HEK293 (cell line): ENCODE measurements around the gene NUCKS1.

Experiments used
- CTCF ChIA-PET: fragments of 350-600 bp; formaldehyde crosslinking; extraction: SDS; loops from one replicate; lab custom pipeline; 2021; ENCODE audit warnings: antibody characterized with exemption; lab: Yijun Ruan, JAX
- POLR2A ChIA-PET: fragments of 300-600 bp; formaldehyde crosslinking; extraction: SDS; loops from one replicate; lab custom pipeline; 2020; ENCODE audit warnings: antibody characterized with exemption, inconsistent platforms; lab: Yijun Ruan, JAX
- H3K27ac ChIP-seq: fragments of 200-500 bp; sonication (Bioruptor generic); 2 replicates; pipeline ENCODE4 v1.5.1; 2014; ENCODE audit warnings: low read depth, low read length, control low read depth, inconsistent platforms; ENCODE audit errors: extremely low read depth
- H3K36me3 ChIP-seq, 2 experiments: fragments of 200-500 bp in 1 of 2; sonication (Bioruptor generic) in 1 of 2; 1 replicate in 1 of 2; 2 replicates in 1 of 2; pipeline ENCODE4 v1.5.1; 2014 to 2017; ENCODE audit warnings: inconsistent platforms in 2 of 2, low read length in 2 of 2; ENCODE audit not compliant: control insufficient read depth in 2 of 2, insufficient read depth in 1 of 2
- H3K4me1 ChIP-seq: fragments of 200-500 bp; sonication (Bioruptor generic); 2 replicates; pipeline ENCODE4 v1.5.1; 2014; ENCODE audit warnings: mild to moderate bottlenecking, low read length, inconsistent platforms; ENCODE audit not compliant: control insufficient read depth, insufficient read depth
- H3K4me3 ChIP-seq: 2 replicates; pipeline ENCODE4 v1.5.1; 2011; ENCODE audit warnings: low read depth, mild to moderate bottlenecking, control low read depth, low read length, moderate library complexity
- H3K9me3 ChIP-seq: fragments of 200-500 bp; sonication (Bioruptor generic); 2 replicates; pipeline ENCODE4 v1.5.1; 2014; ENCODE audit warnings: low read depth, low read length, inconsistent platforms; ENCODE audit not compliant: control insufficient read depth, insufficient read depth
- GLIS1 ChIP-seq: fragments of 450-650 bp; formaldehyde crosslinking; IDR thresholded peaks from 2 replicates; pipeline ENCODE4 v1.5.1; 2016; ENCODE audit warnings: missing biosample characterization, missing genetic modification characterization
- HIC1 ChIP-seq: fragments of 450-650 bp; formaldehyde crosslinking; IDR thresholded peaks from 2 replicates; pipeline ENCODE4 v1.5.1; 2016; ENCODE audit warnings: missing biosample characterization, missing genetic modification characterization
- IKZF3 ChIP-seq: fragments of 450-650 bp; IDR thresholded peaks from 2 replicates; pipeline ENCODE4 v1.5.0; 2018; ENCODE audit warnings: missing biosample characterization, mild to moderate bottlenecking, missing genetic modification characterization, moderate library complexity
- KLF9 ChIP-seq: fragments of 450-650 bp; formaldehyde crosslinking; IDR thresholded peaks from 2 replicates; pipeline ENCODE4 v1.5.1; 2016; ENCODE audit warnings: missing biosample characterization, missing genetic modification characterization, low read depth
- MYNN ChIP-seq: fragments of 450-650 bp; formaldehyde crosslinking; IDR thresholded peaks from 2 replicates; pipeline ENCODE4 v1.5.1; 2016; ENCODE audit warnings: missing biosample characterization, missing genetic modification characterization, borderline replicate concordance
- MZF1 ChIP-seq: fragments of 450-650 bp; formaldehyde crosslinking; IDR thresholded peaks from 2 replicates; pipeline ENCODE4 v1.5.1; 2017; ENCODE audit warnings: missing biosample characterization, missing genetic modification characterization, borderline replicate concordance
- RBAK ChIP-seq: fragments of 450-650 bp; formaldehyde crosslinking; IDR thresholded peaks from 2 replicates; pipeline ENCODE4 v1.5.1; 2016; ENCODE audit warnings: missing biosample characterization, missing genetic modification characterization
- SCRT2 ChIP-seq: fragments of 450-650 bp; formaldehyde crosslinking; IDR thresholded peaks from 2 replicates; pipeline ENCODE4 v1.5.1; 2016; ENCODE audit warnings: missing biosample characterization, missing genetic modification characterization
- ZBTB1 ChIP-seq: fragments of 450-650 bp; formaldehyde crosslinking; IDR thresholded peaks from 2 replicates; pipeline ENCODE4 v1.5.1; 2016; ENCODE audit warnings: missing biosample characterization, missing genetic modification characterization
- ZBTB26 ChIP-seq: fragments of 450-650 bp; formaldehyde crosslinking; optimal IDR thresholded peaks from 2 replicates; pipeline ENCODE3; 2016; ENCODE audit warnings: missing biosample characterization, mild to moderate bottlenecking, missing genetic modification characterization
- ZFP41 ChIP-seq: fragments of 450-650 bp; formaldehyde crosslinking; IDR thresholded peaks from 2 replicates; pipeline ENCODE4 v1.5.1; 2016; ENCODE audit warnings: missing biosample characterization, missing genetic modification characterization, borderline replicate concordance
- ZIC2 ChIP-seq: fragments of 450-650 bp; formaldehyde crosslinking; IDR thresholded peaks from 2 replicates; pipeline ENCODE4 v1.5.1; 2016; ENCODE audit warnings: missing biosample characterization, missing genetic modification characterization
- ZNF184 ChIP-seq: fragments of 450-650 bp; IDR thresholded peaks from 2 replicates; pipeline ENCODE4 v1.5.1; 2018; ENCODE audit warnings: missing biosample characterization, mild to moderate bottlenecking, missing genetic modification characterization
- ZNF211 ChIP-seq: fragments of 450-650 bp; formaldehyde crosslinking; IDR thresholded peaks from 2 replicates; pipeline ENCODE4 v1.5.1; 2016; ENCODE audit warnings: low read depth, missing biosample characterization, missing genetic modification characterization
- ZNF24 ChIP-seq: fragments of 450-650 bp; formaldehyde crosslinking; IDR thresholded peaks from 2 replicates; pipeline ENCODE4 v1.5.1; 2016; ENCODE audit warnings: missing biosample characterization, missing genetic modification characterization
- ZNF266 ChIP-seq: fragments of 450-650 bp; formaldehyde crosslinking; IDR thresholded peaks from 2 replicates; pipeline ENCODE4 v1.5.1; 2016; ENCODE audit warnings: missing biosample characterization, missing genetic modification characterization, low read depth
- ZNF324 ChIP-seq: fragments of 450-650 bp; formaldehyde crosslinking; IDR thresholded peaks from 2 replicates; pipeline ENCODE4 v1.5.1; 2016; ENCODE audit warnings: missing biosample characterization, missing genetic modification characterization
- ZNF416 ChIP-seq: fragments of 450-650 bp; formaldehyde crosslinking; IDR thresholded peaks from 2 replicates; pipeline ENCODE4 v1.5.1; 2016; ENCODE audit warnings: missing biosample characterization, missing genetic modification characterization
- ZNF426 ChIP-seq: fragments of 450-650 bp; formaldehyde crosslinking; IDR thresholded peaks from 2 replicates; pipeline ENCODE4 v1.5.1; 2017; ENCODE audit warnings: missing biosample characterization, missing genetic modification characterization, mild to moderate bottlenecking, inconsistent platforms, moderate library complexity
- ZNF560 ChIP-seq: fragments of 450-650 bp; formaldehyde crosslinking; IDR thresholded peaks from 2 replicates; pipeline ENCODE4 v1.5.1; 2017; ENCODE audit warnings: missing biosample characterization, missing genetic modification characterization, borderline replicate concordance
- ZNF658 ChIP-seq: fragments of 450-650 bp; formaldehyde crosslinking; IDR thresholded peaks from 2 replicates; pipeline ENCODE4; 2016; ENCODE audit warnings: missing biosample characterization, missing genetic modification characterization
- ZNF670 ChIP-seq: fragments of 450-650 bp; formaldehyde crosslinking; IDR thresholded peaks from 2 replicates; pipeline ENCODE4 v1.5.1; 2016; ENCODE audit warnings: missing biosample characterization, missing genetic modification characterization, low read depth
- TF ChIP-seq, protein P1 (sequence below): fragments of 450-650 bp; formaldehyde crosslinking; IDR thresholded peaks from 2 replicates; pipeline ENCODE4 v1.5.1; 2016; ENCODE audit warnings: missing biosample characterization, missing genetic modification characterization, low read depth
- TF ChIP-seq, protein P2 (sequence below): fragments of 450-650 bp; formaldehyde crosslinking; IDR thresholded peaks from 2 replicates; pipeline ENCODE4 v1.5.1; 2017; ENCODE audit warnings: missing biosample characterization, missing genetic modification characterization

Gene NUCKS1

DNA sequence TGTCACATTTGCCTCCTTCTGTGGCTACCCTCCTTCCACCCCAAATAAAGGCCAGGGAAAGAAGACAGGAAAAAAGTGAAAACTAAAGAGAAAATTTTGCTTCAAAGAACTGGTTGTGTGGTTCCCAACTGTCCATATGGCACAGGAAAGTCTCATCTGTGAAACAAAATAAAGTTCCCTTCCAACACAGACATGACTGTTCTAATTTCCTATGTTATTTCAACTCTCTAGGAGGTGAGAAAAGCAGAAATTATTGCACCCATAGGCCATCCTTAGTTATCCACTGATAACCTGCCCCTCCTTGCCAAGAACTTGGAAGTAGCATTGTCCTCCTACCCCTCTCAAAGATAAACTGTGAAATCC lies 33.4 kb upstream of the NUCKS1 start:
- no peak overlapping the region for H3K4me3 ChIP-seq
- no peak for TF ChIP-seq MZF1 (tag by site-specific recombination)
- no peak for TF ChIP-seq SCRT2
- no peak for TF ChIP-seq IKZF3 (tag by site-specific recombination)
- TF ChIP-seq ZNF670 (tag by site-specific recombination), result no peak
- no peak for TF ChIP-seq ZNF24 (tag by site-specific recombination)
- TF ChIP-seq HIC1 (tag by site-specific recombination), result no peak
- TF ChIP-seq ZFP41, result no peak
- TF ChIP-seq ZBTB1 (tag by site-specific recombination), result no peak
- 0 out of 2 replicates have a peak, but pooled peaks cover 4% of the 10 kb centered on the region for H3K4me1 ChIP-seq
- H3K36me3 ChIP-seq, result no peaks in the 10 kb centered on the region
- no peak overlapping the region for H3K27ac ChIP-seq
- CTCF ChIA-PET, result interaction anchor here (1.5 to 3.0 kb wide), 2 partner anchors 8 to 125 kb away, joined by 4 to 14 read pairs; no protein-coding TSS in a partner anchor
- H3K9me3 ChIP-seq, result no peaks in the 10 kb centered on the region
- POLR2A ChIA-PET, result no interaction called here

GRCh38 chr1:205782627-205783432 lies 32.8 kb upstream of the NUCKS1 start:
- Histone ChIP-seq H3K4me3 (no peak overlapping the region), H3K4me1 (0 out of 2 replicates have a peak, but pooled peaks cover 4% of the 10 kb centered on the region), H3K27ac (no peak overlapping the region), H3K9me3 (no peaks in the 10 kb centered on the region), H3K36me3 (no peaks in the 10 kb centered on the region)
- TF ChIP-seq ZNF211 (tag by site-specific recombination) (no peak), ZNF184 (tag by site-specific recombination) (no peak), ZNF324 (tag by site-specific recombination) (no peak), MYNN (tag by site-specific recombination) (no peak), ZIC2 (tag by site-specific recombination) (no peak), RBAK (tag by site-specific recombination) (no peak), ZNF560 (tag by site-specific recombination) (no peak), ZNF416 (tag by site-specific recombination) (no peak), ZBTB26 (no peak), GLIS1 (tag by site-specific recombination) (no peak), ZNF266 (tag by site-specific recombination) (no peak), ZNF658 (tag by site-specific recombination) (no peak), ZNF426 (tag by site-specific recombination) (no peak), KLF9 (no peak)
- TF ChIP-seq, protein P1, sequence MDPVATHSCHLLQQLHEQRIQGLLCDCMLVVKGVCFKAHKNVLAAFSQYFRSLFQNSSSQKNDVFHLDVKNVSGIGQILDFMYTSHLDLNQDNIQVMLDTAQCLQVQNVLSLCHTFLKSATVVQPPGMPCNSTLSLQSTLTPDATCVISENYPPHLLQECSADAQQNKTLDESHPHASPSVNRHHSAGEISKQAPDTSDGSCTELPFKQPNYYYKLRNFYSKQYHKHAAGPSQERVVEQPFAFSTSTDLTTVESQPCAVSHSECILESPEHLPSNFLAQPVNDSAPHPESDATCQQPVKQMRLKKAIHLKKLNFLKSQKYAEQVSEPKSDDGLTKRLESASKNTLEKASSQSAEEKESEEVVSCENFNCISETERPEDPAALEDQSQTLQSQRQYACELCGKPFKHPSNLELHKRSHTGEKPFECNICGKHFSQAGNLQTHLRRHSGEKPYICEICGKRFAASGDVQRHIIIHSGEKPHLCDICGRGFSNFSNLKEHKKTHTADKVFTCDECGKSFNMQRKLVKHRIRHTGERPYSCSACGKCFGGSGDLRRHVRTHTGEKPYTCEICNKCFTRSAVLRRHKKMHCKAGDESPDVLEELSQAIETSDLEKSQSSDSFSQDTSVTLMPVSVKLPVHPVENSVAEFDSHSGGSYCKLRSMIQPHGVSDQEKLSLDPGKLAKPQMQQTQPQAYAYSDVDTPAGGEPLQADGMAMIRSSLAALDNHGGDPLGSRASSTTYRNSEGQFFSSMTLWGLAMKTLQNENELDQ, result no peak
- TF ChIP-seq, protein P2, sequence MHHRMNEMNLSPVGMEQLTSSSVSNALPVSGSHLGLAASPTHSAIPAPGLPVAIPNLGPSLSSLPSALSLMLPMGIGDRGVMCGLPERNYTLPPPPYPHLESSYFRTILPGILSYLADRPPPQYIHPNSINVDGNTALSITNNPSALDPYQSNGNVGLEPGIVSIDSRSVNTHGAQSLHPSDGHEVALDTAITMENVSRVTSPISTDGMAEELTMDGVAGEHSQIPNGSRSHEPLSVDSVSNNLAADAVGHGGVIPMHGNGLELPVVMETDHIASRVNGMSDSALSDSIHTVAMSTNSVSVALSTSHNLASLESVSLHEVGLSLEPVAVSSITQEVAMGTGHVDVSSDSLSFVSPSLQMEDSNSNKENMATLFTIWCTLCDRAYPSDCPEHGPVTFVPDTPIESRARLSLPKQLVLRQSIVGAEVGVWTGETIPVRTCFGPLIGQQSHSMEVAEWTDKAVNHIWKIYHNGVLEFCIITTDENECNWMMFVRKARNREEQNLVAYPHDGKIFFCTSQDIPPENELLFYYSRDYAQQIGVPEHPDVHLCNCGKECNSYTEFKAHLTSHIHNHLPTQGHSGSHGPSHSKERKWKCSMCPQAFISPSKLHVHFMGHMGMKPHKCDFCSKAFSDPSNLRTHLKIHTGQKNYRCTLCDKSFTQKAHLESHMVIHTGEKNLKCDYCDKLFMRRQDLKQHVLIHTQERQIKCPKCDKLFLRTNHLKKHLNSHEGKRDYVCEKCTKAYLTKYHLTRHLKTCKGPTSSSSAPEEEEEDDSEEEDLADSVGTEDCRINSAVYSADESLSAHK (tag by site-specific recombination), result no peak
- ChIA-PET POLR2A (interaction anchor here (1.2 kb wide), 1 partner anchor 43 kb away, joined by 3 read pairs; no protein-coding TSS in a partner anchor), CTCF (interaction anchor here (0.6 to 3.0 kb wide), 4 partner anchors 9 to 195 kb away, joined by 3 to 17 read pairs (median 9); no protein-coding TSS in a partner anchor)
